GM18517 (cell line): ENCODE results near the gene A4GALT.
A peak's percentile ranks its signal among the peaks of the same experiment; 100 is the strongest.

ENCODE experiments used
- ATAC-seq: cut with Tn5 transposase; IDR thresholded peaks from one replicate; pipeline ENCODE4 v1.9.1; 2021; ENCODE audit warnings: mild to moderate bottlenecking, moderate library complexity; ENCODE audit not compliant: unreplicated experiment

The A4GALT gene

DNA sequence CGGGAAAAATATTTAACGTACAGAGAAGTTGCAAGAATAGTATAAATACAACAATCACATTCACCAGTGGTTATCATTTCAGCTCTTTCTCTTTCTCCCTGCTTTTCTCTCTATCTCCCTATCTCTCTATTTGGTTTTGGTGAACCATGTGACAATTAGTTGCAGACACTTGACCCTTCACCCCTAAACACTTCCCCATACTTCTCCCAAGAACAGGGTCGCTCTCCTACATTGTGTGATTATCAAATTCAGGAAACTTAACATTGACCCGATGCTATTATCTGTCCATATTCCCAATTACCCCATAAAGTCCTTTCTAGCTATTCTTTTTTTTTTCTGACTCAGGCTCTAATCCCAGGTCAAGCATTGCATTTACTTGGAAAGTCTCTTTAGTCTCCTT, 66.7 kb downstream of the A4GALT start:
- no peak for ATAC-seq

DNA sequence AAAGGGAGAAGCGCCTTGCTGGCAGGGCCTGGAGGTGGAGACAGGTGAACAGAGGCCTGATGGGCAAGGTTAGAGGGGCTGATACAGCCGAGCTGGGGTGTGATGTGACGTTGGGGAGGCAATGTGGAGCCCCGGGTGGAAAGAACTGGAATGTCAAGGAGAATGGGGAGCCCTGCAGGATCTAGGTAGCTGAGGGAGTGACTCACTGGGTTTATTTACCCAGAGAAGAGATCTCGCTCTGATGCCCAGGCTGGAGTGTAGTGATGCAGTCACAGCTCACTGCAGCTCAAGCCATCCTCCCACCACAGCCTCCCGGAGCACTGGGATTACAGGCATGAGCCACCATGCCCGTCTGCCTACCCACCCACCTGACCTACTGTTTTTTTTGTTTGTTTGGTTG, 69.5 kb downstream of the A4GALT start:
- ATAC-seq: no peak

DNA sequence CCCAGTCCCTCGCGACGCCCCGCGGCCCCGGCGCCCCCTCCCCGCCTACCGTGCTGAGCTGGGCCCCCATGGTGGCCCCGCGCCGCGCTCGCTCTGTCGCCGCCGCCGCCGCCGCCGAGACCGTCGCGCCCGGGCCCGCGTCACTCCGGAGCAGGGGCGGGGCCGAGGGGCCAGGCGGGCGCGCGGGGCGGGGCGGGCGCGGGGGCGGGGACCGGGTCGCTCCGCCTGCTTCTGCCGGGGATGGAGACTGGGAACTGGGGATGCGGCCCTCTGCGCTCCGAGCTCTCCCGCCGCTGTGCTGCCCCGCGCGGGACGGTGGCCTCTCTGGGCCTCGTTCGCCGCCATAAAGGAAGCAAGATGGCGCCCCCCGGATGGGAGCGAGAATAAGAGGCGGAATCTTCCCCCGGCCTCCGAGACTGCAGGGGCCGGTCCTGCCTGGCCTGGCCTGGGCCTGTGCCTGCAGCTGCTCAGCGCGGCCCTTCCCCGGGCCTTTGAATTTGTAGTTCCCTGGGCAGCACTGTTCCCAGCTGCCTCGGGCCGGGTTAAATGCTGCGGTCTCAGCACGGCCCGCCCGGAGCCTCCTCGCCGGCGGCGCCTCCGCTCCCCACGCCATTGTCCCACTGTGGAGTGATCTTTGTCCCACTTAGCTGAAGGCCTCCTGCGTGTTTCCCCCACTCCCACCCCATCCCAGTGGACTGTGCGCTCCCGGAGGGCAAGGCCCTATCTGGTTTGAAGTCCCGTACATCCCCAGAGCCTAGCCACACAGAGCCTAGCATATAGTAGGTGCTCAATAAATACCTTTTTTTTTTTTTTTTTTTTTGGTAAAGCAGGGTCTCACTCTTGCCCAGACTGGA, 71.2 kb downstream of the A4GALT start, which contains the start of gene CYB5R3:
CYB5R3 (minus strand) TSS at position 147 of the 854 bp plus-strand sequence; CDS start at position 70, 77 bp downstream.
- ATAC-seq: peak; percentile 58

DNA sequence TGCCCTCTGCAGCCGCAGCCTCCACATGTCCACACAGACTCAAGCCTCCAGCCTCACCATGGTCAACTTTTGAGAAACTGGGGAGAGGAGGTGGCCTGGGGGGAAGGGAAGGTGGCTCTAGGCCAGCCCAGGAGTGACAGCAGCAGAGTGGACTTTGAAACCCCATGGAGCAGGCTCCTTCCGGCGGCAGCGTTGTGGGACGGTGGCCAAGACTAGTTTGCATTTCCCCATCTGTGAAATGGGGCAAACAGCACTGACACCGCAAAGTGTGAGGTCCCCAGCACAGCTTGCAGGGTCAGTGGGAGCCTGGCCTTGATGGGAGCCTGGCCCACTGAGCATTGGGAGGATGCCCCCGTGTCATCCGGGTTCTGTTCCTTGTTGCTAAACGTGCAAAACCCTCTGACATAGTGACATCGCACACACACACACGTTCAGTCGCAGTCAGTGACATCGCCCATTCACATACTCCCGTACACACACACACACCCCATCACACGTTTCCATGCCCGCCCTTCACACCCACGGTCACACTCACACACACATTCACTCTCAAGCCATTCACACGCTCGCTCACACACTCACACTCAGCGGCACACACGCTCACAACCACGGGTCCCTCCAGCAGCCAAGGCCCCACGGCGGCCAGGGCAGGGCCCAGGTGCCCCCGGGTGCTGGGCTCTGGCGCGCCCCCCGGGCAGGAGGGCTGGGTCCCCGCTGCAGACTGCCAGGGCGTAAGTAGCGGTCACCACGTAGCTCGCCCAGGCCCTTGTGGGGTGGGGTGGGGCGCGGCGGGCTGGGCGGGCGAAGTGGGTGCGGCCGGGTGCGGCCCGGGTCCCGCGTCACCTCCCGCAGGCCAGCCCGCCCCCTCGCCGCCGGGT, 72.1 kb downstream of the A4GALT start:
- peak; percentile 23 for ATAC-seq

DNA sequence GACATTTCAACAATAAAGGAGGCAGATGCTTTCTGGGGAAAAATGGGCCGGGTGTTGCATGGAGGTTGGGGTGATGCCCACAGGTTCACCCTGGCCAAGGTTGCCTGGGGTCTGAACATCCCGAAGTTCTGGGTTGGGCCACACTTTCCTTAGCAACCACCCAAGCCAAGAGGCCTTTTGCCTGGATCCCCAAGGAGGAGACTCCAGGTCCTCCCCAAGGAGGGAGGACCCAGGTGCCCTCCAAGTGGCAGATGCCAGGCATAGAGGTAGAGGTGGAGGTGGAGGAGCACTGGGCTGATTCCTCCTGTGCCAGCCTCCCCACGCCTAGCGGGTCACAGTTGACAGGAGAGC, 72.7 kb downstream of the A4GALT start:
- ATAC-seq: no peak

DNA sequence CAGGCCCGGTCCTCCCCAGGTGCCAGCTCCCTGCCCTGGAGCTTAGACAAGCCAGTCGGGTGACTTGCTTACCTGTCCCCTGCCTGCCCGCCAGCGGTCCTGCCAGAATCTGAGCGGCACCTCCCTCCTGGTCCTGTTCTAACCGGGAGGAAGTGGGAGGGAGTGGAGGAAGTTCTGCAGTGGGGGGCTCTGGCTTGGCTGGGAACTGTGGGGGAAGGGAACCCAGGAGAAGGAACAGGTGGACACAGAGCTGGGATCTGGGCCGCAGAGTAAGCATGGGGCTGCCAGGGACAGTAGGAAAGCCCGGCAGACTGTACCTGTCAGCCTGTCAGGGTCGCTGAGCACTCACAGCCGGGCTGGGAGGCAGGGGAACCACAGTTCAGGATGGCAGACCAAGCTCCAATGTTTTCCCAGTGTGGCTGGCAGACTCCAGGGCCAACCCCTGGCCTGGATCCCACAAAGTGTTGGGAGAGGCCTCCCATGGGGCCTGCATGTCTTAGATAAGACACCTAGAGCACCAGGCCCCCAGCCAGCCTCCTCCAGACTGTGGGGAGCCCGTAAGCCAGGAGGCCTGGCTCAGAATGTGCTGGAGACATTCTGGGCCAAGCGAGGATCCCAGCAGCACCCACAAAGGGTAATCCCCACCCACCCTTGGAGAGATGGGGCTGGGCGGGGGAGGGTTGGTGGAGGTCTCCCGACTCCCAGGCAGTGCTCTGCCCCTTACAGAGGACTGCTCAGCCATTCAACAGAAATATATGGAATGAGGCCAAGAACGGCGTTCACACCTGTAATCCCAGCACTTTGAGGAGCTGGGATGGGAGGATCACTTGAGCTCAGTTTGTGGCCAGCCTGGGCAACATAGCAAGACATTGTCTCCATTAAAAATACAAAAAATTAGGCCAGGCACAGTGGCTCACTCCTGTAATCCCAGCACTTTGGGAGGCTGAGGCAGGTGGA, 73.8 kb downstream of the A4GALT start:
- ATAC-seq: no peak

DNA sequence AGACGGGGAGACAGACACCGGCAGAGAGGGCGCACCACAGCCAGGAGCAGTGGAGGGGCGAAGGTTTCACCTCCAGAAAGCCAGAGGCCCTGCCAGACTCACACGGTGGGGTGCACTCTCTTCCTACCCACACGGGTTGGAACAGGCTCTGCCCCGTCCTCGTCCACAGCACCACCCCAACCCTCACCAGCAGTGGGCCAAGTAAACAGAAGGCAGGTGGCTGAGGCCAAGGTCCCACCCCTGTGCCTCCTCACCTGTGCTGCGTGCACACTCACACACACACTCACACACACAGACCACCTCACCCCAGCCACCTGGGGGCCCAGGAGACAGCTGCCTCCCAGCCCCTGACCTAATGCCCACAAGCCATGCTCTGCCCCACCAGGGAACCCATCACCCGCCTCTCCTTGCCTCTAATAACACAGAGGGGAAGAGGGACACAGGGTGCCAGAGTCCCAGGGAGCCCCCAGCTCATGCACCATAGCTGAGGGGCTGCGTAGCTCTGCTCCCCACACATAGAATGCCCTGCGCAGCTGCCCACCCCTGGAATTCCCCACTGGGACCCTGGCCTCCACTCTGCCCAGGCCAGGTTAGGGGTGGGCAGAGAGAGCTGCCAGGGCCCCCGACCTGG, 74.6 kb downstream of the A4GALT start:
- ATAC-seq: no peak

DNA sequence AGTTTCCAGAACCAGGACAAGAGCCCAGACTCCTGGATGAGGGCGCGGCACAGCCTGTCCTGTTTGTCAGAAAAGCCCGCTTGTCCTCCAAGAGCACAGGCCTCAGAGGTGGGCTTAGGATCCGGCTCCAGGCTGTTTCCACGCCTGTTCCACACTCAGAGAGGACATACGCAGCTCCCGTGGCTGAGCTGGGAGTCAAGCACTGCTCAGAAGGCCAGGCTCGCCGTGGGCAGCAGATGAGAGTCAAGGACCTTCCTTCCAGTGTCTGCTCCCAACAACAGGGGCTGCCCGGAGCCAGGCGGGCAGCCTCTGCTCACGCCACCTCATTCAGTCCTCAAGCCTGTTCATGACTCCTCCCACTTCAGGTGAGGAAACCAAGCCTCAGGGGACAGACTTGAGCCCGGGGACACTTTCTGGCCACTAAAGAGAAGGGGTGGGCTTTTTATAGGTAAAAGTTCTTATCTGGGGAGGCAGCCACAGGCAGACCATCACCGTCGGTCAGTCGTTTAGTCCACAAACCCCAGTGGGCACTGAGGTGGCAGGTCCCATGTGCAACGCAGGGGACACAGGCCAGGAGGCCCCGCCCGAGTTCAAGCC, 75.2 kb downstream of the A4GALT start:
- no peak for ATAC-seq

DNA sequence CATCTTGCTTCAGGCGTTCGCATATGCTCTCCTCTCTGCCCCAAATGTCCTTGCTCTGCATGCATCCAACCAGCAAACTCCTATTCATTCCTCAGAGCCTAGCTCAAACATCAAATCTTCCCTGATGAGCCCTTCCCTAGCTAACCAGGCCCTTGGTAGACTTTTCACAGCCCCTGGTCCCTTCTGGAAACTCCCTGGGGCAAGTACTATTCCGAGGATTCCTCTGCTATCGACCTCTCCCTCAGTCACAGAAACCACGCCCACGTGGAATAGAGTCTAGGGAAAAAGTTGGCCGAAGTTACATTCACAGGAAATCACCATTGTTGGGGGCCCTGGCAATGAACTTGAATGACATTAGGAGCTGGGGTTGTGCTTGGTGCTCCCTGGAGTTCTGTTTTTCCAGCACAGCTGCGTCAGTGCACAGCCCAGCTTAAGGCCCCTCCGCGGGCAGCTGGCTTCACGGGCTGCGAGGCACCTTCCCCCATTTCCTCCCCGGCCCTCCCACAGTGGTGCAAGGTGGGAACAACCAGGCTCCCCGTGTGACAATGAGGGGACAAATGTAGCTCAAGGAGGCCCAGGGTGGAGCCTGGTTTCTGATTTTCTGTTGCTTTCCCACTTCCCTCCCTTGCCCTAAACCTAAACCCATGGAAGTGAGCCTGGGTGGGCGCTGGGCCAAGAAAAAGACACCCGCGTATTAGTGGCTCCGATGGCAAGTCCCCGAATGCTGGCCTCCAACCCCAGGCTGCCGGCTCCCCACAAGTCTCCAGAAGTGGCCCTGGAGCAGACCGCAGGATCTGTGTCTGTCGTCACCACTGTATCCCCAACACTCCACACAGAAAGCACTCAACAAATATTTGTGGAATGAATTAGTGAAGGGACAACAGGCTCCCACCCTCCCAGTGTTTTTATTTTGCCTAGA, 76.0 kb downstream of the A4GALT start:
- ATAC-seq: no peak

DNA sequence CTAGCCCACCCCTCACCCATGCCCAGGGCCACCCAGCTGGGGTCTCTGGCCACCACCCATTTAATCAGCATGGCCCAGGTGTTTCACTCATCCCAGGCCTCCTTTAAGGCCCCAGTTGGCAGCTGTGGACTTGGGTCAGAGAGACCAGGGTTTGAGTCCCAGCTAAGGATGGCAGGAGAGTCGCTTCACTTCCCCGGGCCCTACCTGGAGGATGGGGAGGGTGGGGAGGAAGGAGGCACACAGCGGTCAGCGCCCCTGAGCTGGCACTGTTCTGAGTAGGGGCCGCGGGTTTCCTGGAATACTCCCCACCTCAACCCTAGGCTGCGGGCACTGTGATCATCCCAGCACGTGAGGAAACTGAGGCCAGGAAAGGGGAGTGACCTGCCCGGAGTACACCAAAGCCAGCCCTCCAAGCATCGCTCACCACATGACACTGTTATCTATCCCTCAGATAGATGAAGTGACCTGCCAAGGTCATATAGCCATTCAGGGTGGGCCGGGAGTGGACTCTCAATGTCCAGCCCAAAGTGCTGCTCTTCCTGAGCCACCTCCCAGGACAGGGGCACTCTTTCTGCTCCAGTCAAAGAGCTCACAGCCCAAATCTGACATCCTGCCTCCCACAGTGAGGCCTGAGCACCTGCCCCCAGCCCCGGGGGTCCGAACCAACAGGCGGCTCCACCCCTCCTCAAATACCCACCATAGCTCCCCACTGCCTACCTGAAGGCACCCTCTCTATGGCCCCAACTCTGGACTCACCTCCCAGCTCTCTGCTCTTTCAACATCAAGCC, 76.8 kb downstream of the A4GALT start:
- ATAC-seq: no peak

DNA sequence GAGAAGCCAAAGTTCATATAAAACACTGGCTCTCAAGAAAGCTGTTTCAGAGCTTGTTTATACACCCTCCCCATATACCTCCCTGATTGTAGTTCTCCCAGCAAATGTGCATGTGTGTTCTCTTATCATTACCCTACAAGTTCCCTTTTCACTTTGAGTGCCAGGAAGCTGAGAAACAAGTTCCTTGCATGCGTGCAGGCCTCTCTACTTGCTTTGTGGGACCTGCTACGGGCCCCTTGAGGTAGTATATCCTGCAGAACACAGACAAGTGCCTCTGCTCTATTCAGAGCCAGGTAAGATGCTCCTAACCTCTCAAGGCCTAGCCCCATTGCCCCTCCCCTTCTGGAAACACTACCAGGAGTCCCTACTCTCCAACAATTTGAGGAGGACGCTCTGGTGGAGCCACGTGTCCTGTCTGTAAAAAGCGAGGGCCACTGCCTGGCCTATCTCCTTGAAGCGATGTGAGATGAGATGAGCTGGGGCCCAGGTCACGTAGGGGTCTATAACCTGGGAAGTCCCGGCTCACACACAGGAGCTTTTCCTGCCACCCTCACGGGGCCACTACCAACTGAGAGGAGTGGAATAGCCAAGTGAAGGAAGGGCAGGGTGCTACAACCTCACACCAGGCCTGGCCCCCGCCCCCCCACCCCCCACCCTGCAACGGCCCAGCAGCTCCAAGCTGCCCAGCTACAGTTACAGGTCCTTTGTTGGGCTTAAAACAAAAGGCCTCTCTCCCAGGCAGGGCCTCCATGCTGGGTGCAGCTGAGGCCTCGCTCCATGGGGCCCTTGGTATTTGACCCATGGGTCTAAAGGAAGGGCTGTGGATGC, 77.7 kb downstream of the A4GALT start:
- ATAC-seq: no peak
